Measurements from ENCODE around the gene UGT2A3.
"Not testable (repeated sequence)": the region's sequence is repeated elsewhere in the genome, so short reads cannot be mapped to it uniquely, and the experiment has no call there.

Gene UGT2A3

GRCh38 chr4:68951078-68951805, at the start of gene UGT2A3:
Gene UGT2A3 (minus strand): TSS chr4:68951804. CDS start chr4:68951760, 44 bp downstream.
- DNase-seq (ENCODE audit: low read depth): no peak

DNA sequence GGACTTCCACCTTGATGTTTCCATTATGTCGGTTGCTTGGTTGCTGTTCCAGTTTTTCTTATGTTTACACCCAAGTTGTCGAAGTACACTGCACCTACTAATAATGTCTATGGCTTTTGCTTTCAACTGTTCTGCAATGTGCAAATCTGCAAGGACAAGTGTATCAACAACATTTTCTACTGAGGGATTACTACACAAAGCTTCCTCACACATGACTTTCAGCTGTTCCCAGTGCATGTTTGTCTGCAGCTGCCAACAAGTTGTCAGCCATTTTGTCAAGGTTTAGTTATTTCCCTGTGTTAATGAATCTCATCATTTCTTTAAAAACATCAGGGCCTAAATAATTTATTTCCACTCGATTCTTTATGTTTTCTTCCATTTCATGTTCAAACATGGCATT, 45.4 kb upstream of the UGT2A3 start:
- DNase-seq (ENCODE audit: low read depth): no peak

DNA sequence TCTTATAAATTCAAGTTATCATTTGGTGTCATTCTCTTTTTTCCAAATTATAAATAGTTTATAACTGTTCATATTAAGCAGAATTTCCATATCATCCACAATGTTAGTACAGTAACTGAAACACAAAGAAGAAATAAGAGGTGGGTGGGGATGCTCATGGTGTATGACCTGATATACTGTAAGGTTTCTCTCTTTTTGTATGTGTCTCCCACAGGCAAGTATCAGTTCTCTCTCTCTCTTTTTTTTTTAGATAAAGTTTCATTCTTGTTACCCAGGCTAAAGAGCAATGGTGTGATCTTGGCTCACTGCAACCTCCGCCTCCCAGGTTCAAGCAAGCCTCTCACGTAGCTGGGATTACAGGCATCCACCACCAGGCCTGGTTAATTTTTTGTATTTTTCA, 43.7 kb upstream of the UGT2A3 start:
- no peak for DNase-seq (ENCODE audit: low read depth)

- DNase-seq (ENCODE audit: low read depth): no peak
Observed at GRCh38 chr4:68987007-68987406, 35.4 kb upstream of the UGT2A3 start.

DNA sequence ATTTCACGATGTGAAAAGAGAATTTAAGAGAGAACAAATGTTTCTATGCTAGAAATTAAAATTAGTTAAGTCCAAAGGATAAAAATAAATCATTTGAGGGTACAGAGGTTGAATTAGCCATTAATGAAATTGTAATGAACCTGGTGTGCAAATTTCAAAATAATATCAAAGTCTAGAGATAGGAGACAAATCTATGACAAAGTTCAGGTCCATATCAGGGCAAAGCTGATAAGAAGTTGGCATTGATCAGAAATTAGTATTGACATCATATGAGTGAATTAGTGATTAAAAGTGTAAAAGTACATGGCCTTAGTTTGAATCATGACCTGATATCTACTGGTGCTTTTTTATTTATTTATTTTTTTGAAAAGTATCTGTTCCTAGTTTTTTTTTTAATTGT, 33.8 kb upstream of the UGT2A3 start:
- no peak for DNase-seq (ENCODE audit: low read depth)

- DNase-seq (ENCODE audit: low read depth): no peak
Observed at GRCh38 chr4:68984947-68985346, 33.3 kb upstream of the UGT2A3 start.

GRCh38 chr4:68963374-68963773, 11.8 kb upstream of the UGT2A3 start:
- DNase-seq (ENCODE audit: low read depth): no peak

DNA sequence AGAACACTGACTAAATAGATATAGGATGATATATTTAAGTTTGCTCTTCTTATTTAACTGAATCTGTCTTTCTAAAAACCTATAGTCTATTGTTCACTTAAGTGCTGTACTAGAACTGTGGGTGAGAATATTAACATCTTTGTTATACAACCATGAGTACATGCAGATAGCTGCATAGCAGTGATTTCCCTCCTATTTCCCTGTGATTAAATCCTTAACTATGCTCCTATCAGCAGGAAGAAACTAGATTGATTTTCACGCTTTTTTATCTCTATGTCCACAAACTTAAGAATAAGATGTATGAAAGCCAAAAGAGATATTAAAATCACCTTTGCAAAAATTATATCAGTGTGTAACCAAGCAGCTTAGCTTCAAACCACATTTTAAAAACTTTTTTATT, 11.3 kb upstream of the UGT2A3 start:
- DNase-seq (ENCODE audit: low read depth): no peak

GRCh38 chr4:68960294-68961163, 8.9 kb upstream of the UGT2A3 start:
- no peak for DNase-seq (ENCODE audit: low read depth)

DNA sequence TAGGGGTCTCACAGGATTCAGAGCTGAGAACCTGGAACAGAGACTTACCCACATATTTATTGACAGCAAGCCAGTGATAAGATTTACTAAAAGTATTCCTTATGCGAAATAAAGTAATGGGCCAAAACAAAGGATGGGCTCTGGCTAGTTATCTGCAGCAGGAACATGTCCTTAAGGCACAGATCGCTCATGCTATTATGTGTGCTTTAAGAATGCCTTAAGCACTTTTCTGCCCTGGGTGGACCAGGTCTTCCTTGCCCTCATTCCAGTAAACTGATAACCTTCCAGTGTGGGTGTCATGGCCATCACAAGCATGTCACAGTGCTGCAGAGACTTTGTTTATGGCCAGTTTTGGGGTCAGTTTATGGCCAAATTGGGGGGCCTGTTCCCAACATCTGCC, 7.5 kb upstream of the UGT2A3 start:
- DNase-seq (ENCODE audit: low read depth): not testable (repeated sequence)

- no peak for DNase-seq (ENCODE audit: low read depth)
Observed at GRCh38 chr4:68954126-68954525, 2.5 kb upstream of the UGT2A3 start.

DNA sequence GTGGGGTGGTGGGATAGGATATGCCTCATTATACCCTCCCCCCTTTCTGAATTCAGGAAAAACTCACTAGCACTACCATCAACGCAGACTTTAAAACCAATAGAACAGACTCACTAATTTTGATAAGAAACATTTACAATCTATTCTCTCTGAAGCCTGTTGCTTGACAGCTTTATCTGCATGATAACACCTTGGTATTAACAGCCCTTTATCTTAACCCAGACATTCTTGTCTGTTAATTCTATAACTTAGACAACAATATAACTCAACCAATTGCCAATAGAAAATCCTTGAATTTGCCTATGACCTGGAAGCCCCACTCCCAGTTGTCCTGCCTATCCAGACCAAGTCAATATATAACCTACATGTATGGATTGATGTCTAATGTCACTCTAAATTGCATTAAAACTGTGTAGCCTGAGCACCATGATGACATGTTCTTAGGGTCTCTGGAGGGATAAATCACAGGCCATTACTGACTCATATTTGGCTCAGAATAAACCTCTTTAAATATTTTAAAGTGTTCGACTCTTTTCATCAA, 1.5 kb upstream of the UGT2A3 start:
- DNase-seq (ENCODE audit: low read depth): no peak

- DNase-seq (ENCODE audit: low read depth): no peak
Observed at GRCh38 chr4:68951806-68952585, 392 bp upstream of the UGT2A3 start.

GRCh38 chr4:68950033-68950432, 1.6 kb downstream of the UGT2A3 start:
- DNase-seq (ENCODE audit: low read depth): no peak

DNA sequence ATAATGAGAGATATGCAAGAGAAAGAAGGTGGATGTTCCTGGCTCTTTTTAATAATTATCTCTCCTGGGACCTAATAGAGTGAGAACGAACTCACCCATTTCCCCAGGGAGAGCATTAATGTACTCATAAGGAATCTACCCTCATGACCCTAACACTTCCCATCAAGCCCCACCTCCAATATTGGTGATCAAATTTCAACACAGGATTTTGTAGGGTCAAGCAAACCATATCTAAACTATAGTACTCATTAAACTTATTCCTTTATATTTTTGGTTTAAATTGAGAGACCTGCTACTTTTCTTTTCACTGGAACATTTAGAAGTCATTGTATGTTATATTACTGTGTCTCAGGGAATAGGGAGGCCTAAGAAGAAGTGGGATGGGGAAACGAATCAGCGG, 2.6 kb downstream of the UGT2A3 start:
- no peak for DNase-seq (ENCODE audit: low read depth)

DNA sequence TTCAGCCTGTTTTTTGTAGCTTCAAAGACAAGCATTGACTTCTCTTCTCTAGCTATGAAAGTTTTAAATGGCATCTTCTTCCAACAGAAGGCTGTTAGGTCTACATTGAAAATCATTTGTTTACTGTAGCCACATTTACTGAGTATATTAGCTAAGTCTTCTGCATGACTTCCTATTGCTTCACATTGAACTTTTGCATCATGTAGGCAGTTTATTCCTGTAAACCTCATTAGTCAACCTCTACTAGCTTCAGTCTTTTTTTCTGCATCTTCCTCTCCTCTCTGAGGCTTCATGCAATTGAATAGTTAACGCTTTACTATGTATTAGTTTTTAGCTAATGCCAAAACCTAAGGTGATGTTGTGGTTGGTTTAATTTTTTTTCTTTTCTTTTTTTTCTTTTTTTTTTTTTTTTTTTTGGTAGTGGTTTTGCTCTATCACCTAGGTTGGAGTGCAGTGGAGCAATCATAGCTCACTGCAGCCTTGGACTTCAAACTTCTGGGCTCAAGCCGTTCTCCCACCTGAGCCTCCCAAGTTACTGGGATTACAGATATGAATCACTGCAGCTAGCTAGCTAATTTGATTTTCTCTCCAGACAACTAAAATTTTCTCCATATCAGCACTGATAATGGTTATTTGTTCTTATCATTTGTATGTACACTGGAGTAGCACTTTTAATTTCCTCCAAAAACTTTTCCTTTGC, 3.4 kb downstream of the UGT2A3 start:
- no peak for DNase-seq (ENCODE audit: low read depth)

GRCh38 chr4:68929076-68929737, 22.4 kb downstream of the UGT2A3 start:
- no peak for DNase-seq (ENCODE audit: low read depth)

- DNase-seq (ENCODE audit: low read depth): no peak
Observed at GRCh38 chr4:68927165-68927564, 24.4 kb downstream of the UGT2A3 start.

GRCh38 chr4:68922202-68922601, 29.4 kb downstream of the UGT2A3 start:
- DNase-seq (ENCODE audit: low read depth): not testable (repeated sequence)

DNA sequence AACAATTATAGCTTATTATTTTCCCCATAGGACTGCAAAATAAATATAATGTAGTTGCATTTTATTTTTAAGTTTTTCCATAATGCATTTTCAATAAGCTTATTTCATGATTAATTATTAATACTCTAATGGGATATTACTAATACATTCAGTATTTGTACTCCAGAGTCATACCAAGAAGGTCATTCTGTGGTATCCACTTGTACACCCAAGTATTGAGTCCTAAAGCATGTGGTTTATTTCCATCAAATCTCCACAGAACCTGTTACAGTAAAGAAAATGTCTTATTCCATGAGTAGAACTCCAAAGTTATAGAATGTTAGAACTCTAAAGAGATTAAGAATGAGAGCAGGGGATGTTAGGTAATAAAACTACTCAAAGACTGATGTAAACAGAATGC, 30.6 kb downstream of the UGT2A3 start:
- DNase-seq (ENCODE audit: low read depth): no peak

DNA sequence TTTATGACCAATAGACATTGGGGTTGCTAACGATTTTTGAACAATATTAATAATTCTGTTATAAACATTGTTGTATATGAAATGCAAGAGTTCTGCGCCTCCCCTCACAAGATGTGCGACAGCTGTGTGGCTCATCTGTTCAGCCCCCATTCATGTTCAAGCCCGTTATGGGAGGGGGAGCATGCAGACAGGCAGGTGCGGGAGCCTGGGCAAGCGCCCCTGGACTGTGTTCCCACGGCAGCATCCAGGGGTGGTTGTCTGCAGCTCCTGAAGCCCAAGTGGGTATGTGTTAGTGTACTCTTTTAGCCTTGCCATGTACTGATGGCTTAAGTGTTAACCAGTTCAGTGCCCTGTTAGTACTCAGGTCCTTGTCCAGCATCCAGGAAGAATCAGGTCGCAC, 34.6 kb downstream of the UGT2A3 start:
- DNase-seq (ENCODE audit: low read depth): no peak
